HepG2 (cell line): ENCODE data around the gene KCNIP4. TPM values are rescaled to one million over a fixed set of nuclear protein-coding genes. Genes with fewer than 3 reads are reported as not detected.

Source experiments
- ATAC-seq: fragments of 200-7000 bp; cut with Tn5 transposase; 3 replicates; pipeline ENCODE4 v1.9.1; 2020; ENCODE audit warnings: mild to moderate bottlenecking, moderate library complexity
- BruUV-seq: library from RNA; stranded (reverse); fragments of 400-500 nt; replicated peaks from 2 replicates; lab custom pipeline; 2021; lab: Mats Ljungman, UMichigan
- CTCF ChIA-PET: fragments of 300-600 bp; formaldehyde crosslinking; extraction: SDS; loops from one replicate; lab custom pipeline; 2021; ENCODE audit warnings: low total read pairs, inconsistent platforms, low intra/inter-chr PET ratio; lab: Yijun Ruan, JAX
- POLR2A ChIA-PET: fragments of 350-600 bp; sonication (Branson Sonifier 250); formaldehyde crosslinking; loops from one replicate; lab custom pipeline; 2020; ENCODE audit warnings: antibody characterized with exemption, inconsistent platforms; lab: Yijun Ruan, JAX
- DNase-seq: peaks from one replicate; pipeline ENCODE4 v3.0.0-alpha.2; 2015; ENCODE audit warnings: low spot score
- FAIRE-seq: peaks from 3 replicates; lab custom pipeline; 2011; peaks lifted over from hg19 to GRCh38; lab: Jason Lieb, UNC
- H2AFZ ChIP-seq: one replicate; pipeline ENCODE4 v1.6.1; 2011; ENCODE audit warnings: low read length, inconsistent platforms
- H3K27ac ChIP-seq: fragments of 300-600 bp; 3 replicates; pipeline ENCODE4 v1.8.0; 2011; ENCODE audit warnings: mixed run types, mild to moderate bottlenecking, mixed read lengths, low read length, inconsistent platforms; ENCODE audit not compliant: insufficient read depth; ENCODE audit errors: extremely low read length
- H3K27me3 ChIP-seq, 2 experiments: fragments of 200-600 bp in 1 of 2; 2 replicates in 1 of 2; 3 replicates in 1 of 2; pipeline versions ENCODE4 v1.6.0 to v1.8.0; 2011; ENCODE audit warnings: low read length in 2 of 2, mild to moderate bottlenecking in 2 of 2, moderate library complexity in 2 of 2, inconsistent platforms in 1 of 2; ENCODE audit not compliant: insufficient read depth in 2 of 2, control insufficient read depth in 1 of 2
- H3K36me3 ChIP-seq, 2 experiments: fragments of 200-600 bp in 1 of 2; replicated peaks in 1 of 2; 2 replicates in 1 of 2; 3 replicates in 1 of 2; pipeline versions ENCODE4 v1.5.1 to v1.8.0; 2011; ENCODE audit warnings: low read length in 2 of 2, inconsistent platforms in 1 of 2; ENCODE audit not compliant: insufficient read depth in 2 of 2, control insufficient read depth in 1 of 2
- H3K4me1 ChIP-seq: 2 replicates; pipeline ENCODE4 v1.5.1; 2012; ENCODE audit warnings: low read length, inconsistent platforms; ENCODE audit not compliant: insufficient read depth
- H3K4me2 ChIP-seq: 2 replicates; pipeline ENCODE4 v1.6.0; 2011; ENCODE audit warnings: low read depth, low read length, inconsistent platforms
- H3K4me3 ChIP-seq, 3 experiments: fragments of 200-600 bp in 1 of 3; sonication (generic), shearing (Covaris generic) in 1 of 3; replicated peaks in 1 of 3; 2 replicates each; pipeline ENCODE4 v1.5.1; 2011 to 2016; ENCODE audit warnings: low read length in 3 of 3, inconsistent platforms in 2 of 3, low read depth in 2 of 3, mild to moderate bottlenecking in 2 of 3, control low read depth in 1 of 3, mixed read lengths in 1 of 3; ENCODE audit not compliant: insufficient read depth in 1 of 3
- H3K79me2 ChIP-seq: one replicate; pipeline ENCODE4 v1.6.1; 2011; ENCODE audit warnings: low read length, inconsistent platforms; ENCODE audit not compliant: insufficient read depth
- H3K9ac ChIP-seq: 2 replicates; pipeline ENCODE4 v1.6.0; 2011; ENCODE audit warnings: mild to moderate bottlenecking, low read depth, low read length, inconsistent platforms; ENCODE audit not compliant: insufficient read depth
- H3K9me3 ChIP-seq: 2 replicates; pipeline ENCODE4 v1.5.1; 2012; ENCODE audit warnings: mild to moderate bottlenecking, low read length
- H4K20me1 ChIP-seq: 2 replicates; pipeline ENCODE4 v1.6.0; 2011; ENCODE audit warnings: inconsistent platforms, mild to moderate bottlenecking, low read length, moderate library complexity; ENCODE audit not compliant: insufficient read depth
- HNF4A ChIP-seq: sonication (generic); formaldehyde crosslinking; IDR thresholded peaks from 2 replicates; pipeline ENCODE4 v1.4.0; 2020; ENCODE audit warnings: missing genetic modification reagents
- NFYB ChIP-seq: sonication (generic); formaldehyde crosslinking; IDR thresholded peaks from 2 replicates; pipeline ENCODE4 v1.4.0; 2020; ENCODE audit warnings: missing genetic modification reagents
- SOX13 ChIP-seq, 3 experiments: fragments of 450-650 bp in 1 of 3; sonication (generic) in 1 of 3; formaldehyde crosslinking in 1 of 3; IDR thresholded peaks in 2 of 3; conservative IDR thresholded peaks in 1 of 3; 2 replicates each; pipeline versions ENCODE4 v1.5.0 to v1.6.1; 2016 to 2020; ENCODE audit warnings: antibody characterized with exemption in 1 of 3, mild to moderate bottlenecking in 1 of 3, missing compliant biosample characterization in 1 of 3, missing genetic modification reagents in 1 of 3, moderate library complexity in 1 of 3
- WGBS: methylation state at CpG from one replicate; pipeline ENCODE4 v1.1.6; 2017; ENCODE audit warnings: low lambda C conversion rate; 5-methylcytosine and 5-hydroxymethylcytosine counted together
- in situ Hi-C: cut with HindIII; loops from 2 replicates; pipeline ENCODE4 v1.10.0; 2017; ENCODE audit warnings: low pct_unique_long_range_greater_than_20kb; ENCODE audit not compliant: extremely low pct_ligation_motif_present
- intact Hi-C: fragments of 100-400 bp; cut with micrococcal nuclease; formaldehyde crosslinking; loops from one replicate; pipeline ENCODE4 v1.10.0; 2022; ENCODE audit not compliant: unreplicated experiment
- polyA plus RNA-seq, 8 experiments: library from polyadenylated mRNA; depleted of rRNA in 3 of 8; stranded (reverse) in 7 of 8; unstranded in 1 of 8; fragments of >200 nt; fragmentation: Illumina TruSeq in 4 of 8; extraction: Trizol in 4 of 8; gene quantifications; 2 replicates each; pipeline versions ENCODE4 v1.2.1 to v1.2.3, GENCODE V29; 2011 to 2016; ENCODE audit warnings: low read depth in 4 of 8, missing spikeins in 1 of 8, mixed read lengths in 1 of 8; ENCODE audit not compliant: insufficient read depth in 1 of 8
- total RNA-seq, 5 experiments: library from RNA; depleted of rRNA; stranded (reverse); fragments of >200 nt; fragmentation: Illumina TruSeq; extraction: Trizol; gene quantifications; 2 replicates each; pipeline ENCODE4 v1.2.3, GENCODE V29; 2016; ENCODE audit warnings: low read depth in 1 of 5

The KCNIP4 gene
- total and polyA plus RNA-seq, 2 of the 13 experiments (the other 11 are each of a cell fraction or from before 2014, with no cell fraction given), result 0.09 TPM; not detected in 1

GRCh38 chr4:21155367-21155766, 793.2 kb downstream of the KCNIP4 start:
- TF ChIP-seq SOX13 (IDR thresholded peaks at IDR 0.05), result no peak
- TF ChIP-seq SOX13 (CRISPR knock-in tag; conservative IDR thresholded peaks at IDR 0.05 in 1 of 2, IDR thresholded peaks at IDR 0.05 in 1 of 2), result no peak
- Histone ChIP-seq H4K20me1 (no peaks in the 10 kb centered on the region), H3K4me3 (no peak overlapping the region), H3K27me3 (no peaks in the 10 kb centered on the region), H3K9ac (no peak overlapping the region), H3K4me1 (peaks cover 13% of the 10 kb centered on the region), H3K4me2 (no peak overlapping the region), H2AFZ (no peak overlapping the region), H3K79me2 (no peaks in the 10 kb centered on the region), H3K36me3 (no peaks in the 10 kb centered on the region), H3K9me3 (peaks cover 28% of the 10 kb centered on the region), H3K27ac (no peak overlapping the region)
- intact Hi-C loops, result no loop called here
- DNase-seq, result no peak
- WGBS, result 22% methylated on average over 4 of the region's 4 CpGs
- ATAC-seq, result no peak
- BruUV-seq, result no TSS peak
- in situ Hi-C loops, result no loop called here
- FAIRE-seq, result no peak
- ChIA-PET POLR2A (no interaction called here), CTCF (no interaction called here)

GRCh38 chr4:21139327-21139726, 809.2 kb downstream of the KCNIP4 start:
- Histone ChIP-seq H3K9me3 (peaks cover 58% of the 10 kb centered on the region), H3K27ac (no peak overlapping the region), H3K4me2 (peak overlapping the region; percentile 40), H3K9ac (0 out of 2 replicates have a peak overlapping the region, but pooled peaks have one; percentile 3), H3K27me3 (no peaks in the 10 kb centered on the region), H3K4me3 (peak overlapping the region in 2 of 3 experiments; percentile 15 to 36; a peak in 2 of 6 replicates), H3K4me1 (no peaks in the 10 kb centered on the region), H4K20me1 (no peaks in the 10 kb centered on the region), H3K36me3 (no peaks in the 10 kb centered on the region), H3K79me2 (no peaks in the 10 kb centered on the region), H2AFZ (no peak overlapping the region)
- FAIRE-seq, result no peak
- no peak for DNase-seq
- TF ChIP-seq NFYB (CRISPR knock-in tag) (no peak), HNF4A (0 out of 2 replicates have a peak, but pooled peaks have one; percentile 9)
- BruUV-seq, result no TSS peak
- intact Hi-C loops, result no loop called here
- in situ Hi-C loops, result loop anchor here (10.0 kb wide), 1 partner anchor 365 kb away; no protein-coding TSS in a partner anchor
- ChIA-PET CTCF (no interaction called here), POLR2A (interaction anchor here (0.6 kb wide), 1 partner anchor 69 kb away, joined by 4 read pairs; no protein-coding TSS in a partner anchor)
- ATAC-seq, result peak; percentile 61; the same call in 2 of the 3 replicates
- WGBS, result 20% methylated on average over 4 of the region's 4 CpGs
